ENCODE data around the gene COX7B2.

GRCh38 chr4:46819095-46819494, 90.0 kb downstream of the COX7B2 start:
- TF ChIP-seq EZH2 (optimal IDR thresholded peaks at IDR 0.05; ENCODE audit: low read depth, low read length) (no peak), CTCF (IDR thresholded peaks at IDR 0.05; ENCODE audit: low read length) (no peak), EZH2phosphoT487 (IDR thresholded peaks at IDR 0.05; ENCODE audit: low read length) (no peak)

Measured in MM.1S (cell line).